HEK293T (cell line): ENCODE results near the gene EXD3.
"Not testable (repeated sequence)": the region's sequence is repeated elsewhere in the genome, so short reads cannot be mapped to it uniquely, and the experiment has no call there.

Experiments
- CTCF ChIA-PET: fragments of 350-600 bp; formaldehyde crosslinking; extraction: SDS; loops from one replicate; lab custom pipeline; 2021; ENCODE audit warnings: antibody characterized with exemption, inconsistent platforms; lab: Yijun Ruan, JAX
- POLR2A ChIA-PET: fragments of 350-600 bp; formaldehyde crosslinking; extraction: SDS; loops from one replicate; lab custom pipeline; 2020; ENCODE audit warnings: antibody characterized with exemption, inconsistent platforms; lab: Yijun Ruan, JAX
- DNase-seq: peaks from one replicate; pipeline ENCODE4 v3.0.0; 2012; ENCODE audit warnings: mixed read lengths; ENCODE audit errors: extremely low spot score
- ARNT ChIP-seq: fragments of 450-650 bp; IDR thresholded peaks from 2 replicates; pipeline ENCODE4 v1.6.1; 2017; ENCODE audit warnings: mild to moderate bottlenecking
- BHLHE40 ChIP-seq: fragments of 450-650 bp; IDR thresholded peaks from 2 replicates; pipeline ENCODE4 v1.6.1; 2016; ENCODE audit warnings: mild to moderate bottlenecking, moderate library complexity, borderline replicate concordance
- CTBP1 ChIP-seq: fragments of 450-650 bp; IDR thresholded peaks from 2 replicates; pipeline ENCODE4 v1.6.1; 2016; ENCODE audit warnings: borderline replicate concordance
- ELF4 ChIP-seq: fragments of 450-650 bp; IDR thresholded peaks from 2 replicates; pipeline ENCODE4 v1.6.1; 2017; ENCODE audit warnings: antibody characterized with exemption
- FOXA1 ChIP-seq: fragments of 450-650 bp; IDR thresholded peaks from 2 replicates; pipeline ENCODE4 v1.6.1; 2016; ENCODE audit warnings: mild to moderate bottlenecking
- FOXK2 ChIP-seq: fragments of 450-650 bp; IDR thresholded peaks from 2 replicates; pipeline ENCODE4 v1.6.1; 2016; ENCODE audit warnings: mild to moderate bottlenecking
- FOXM1 ChIP-seq: fragments of 450-650 bp; IDR thresholded peaks from 2 replicates; pipeline ENCODE4 v1.6.1; 2017; ENCODE audit warnings: mild to moderate bottlenecking, borderline replicate concordance
- HDGF ChIP-seq: fragments of 450-650 bp; IDR thresholded peaks from 2 replicates; pipeline ENCODE4 v1.6.1; 2017; ENCODE audit warnings: antibody characterized with exemption, borderline replicate concordance
- L3MBTL2 ChIP-seq: fragments of 450-650 bp; conservative IDR thresholded peaks from 2 replicates; pipeline ENCODE4 v1.6.1; 2016; ENCODE audit warnings: mild to moderate bottlenecking
- LEF1 ChIP-seq: fragments of 450-650 bp; IDR thresholded peaks from 2 replicates; pipeline ENCODE4 v1.6.1; 2017; ENCODE audit warnings: mild to moderate bottlenecking, borderline replicate concordance
- NFRKB ChIP-seq: fragments of 450-650 bp; IDR thresholded peaks from 2 replicates; pipeline ENCODE4 v1.6.1; 2016; ENCODE audit warnings: mild to moderate bottlenecking, moderate library complexity
- SP1 ChIP-seq: fragments of 450-650 bp; IDR thresholded peaks from 2 replicates; pipeline ENCODE4 v1.6.1; 2017
- SUZ12 ChIP-seq: fragments of 450-650 bp; IDR thresholded peaks from 2 replicates; pipeline ENCODE4 v1.6.1; 2016; ENCODE audit warnings: mild to moderate bottlenecking
- TARDBP ChIP-seq: fragments of 450-650 bp; IDR thresholded peaks from 2 replicates; pipeline ENCODE4 v1.6.1; 2016
- ZNF384 ChIP-seq: fragments of 450-650 bp; IDR thresholded peaks from 2 replicates; pipeline ENCODE4 v1.6.1; 2016
- TF ChIP-seq, protein P1 (sequence below): fragments of 450-650 bp; IDR thresholded peaks from 2 replicates; pipeline ENCODE4 v1.6.1; 2016

The EXD3 gene

GRCh38 chr9:137265496-137266161 lies 157.3 kb downstream of the EXD3 start:
- no peak for DNase-seq
- ChIA-PET POLR2A (interaction anchor here (0.9 kb wide), 1 partner anchor 25 kb away, joined by 4 read pairs; the partner anchor contains the start of gene TUBB4B), CTCF (no interaction called here)
- no peak for TF ChIP-seq FOXM1
- no peak for TF ChIP-seq FOXK2
- no peak for TF ChIP-seq TARDBP
- TF ChIP-seq FOXA1, result no peak
- no peak for TF ChIP-seq ARNT
- TF ChIP-seq ELF4, result no peak
- no peak for TF ChIP-seq BHLHE40
- no peak for TF ChIP-seq NFRKB
- TF ChIP-seq L3MBTL2, result no peak
- TF ChIP-seq LEF1, result no peak

DNA sequence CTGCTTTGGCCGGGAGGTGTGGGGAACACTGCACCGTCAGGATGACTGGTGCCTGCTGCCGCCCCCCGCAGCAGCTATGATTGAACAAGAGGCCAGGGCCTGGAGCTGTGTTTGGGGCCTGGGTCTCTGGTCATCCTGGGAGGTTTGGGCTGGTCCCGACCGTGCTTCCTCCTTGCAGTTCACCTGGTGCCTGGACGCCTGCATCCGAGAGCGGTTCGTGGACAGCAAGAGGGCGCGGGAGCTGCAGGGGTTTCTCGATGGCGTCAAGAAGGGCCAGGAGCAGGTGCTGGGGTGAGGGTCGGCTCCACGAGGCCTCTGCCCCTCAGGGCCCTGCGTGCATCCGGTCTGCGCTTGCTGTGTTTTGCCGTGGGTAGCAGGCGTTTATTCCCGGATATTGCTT lies 158.9 kb downstream of the EXD3 start:
- ChIA-PET POLR2A (interaction anchor here (0.7 to 1.0 kb wide), 2 partner anchors 19 to 23 kb away, joined by 3 to 4 read pairs; partner anchors contain the start of gene TUBB4B), CTCF (no interaction called here)
- no peak for DNase-seq
- TF ChIP-seq ZNF384, result no peak
- TF ChIP-seq TARDBP, result no peak
- TF ChIP-seq FOXM1, result no peak
- TF ChIP-seq SUZ12, result no peak
- no peak for TF ChIP-seq FOXA1
- TF ChIP-seq NFRKB, result no peak
- no peak for TF ChIP-seq BHLHE40
- no peak for TF ChIP-seq FOXK2
- no peak for TF ChIP-seq HDGF
- TF ChIP-seq SP1, result no peak
- no peak for TF ChIP-seq L3MBTL2
- TF ChIP-seq ELF4, result no peak
- no peak for TF ChIP-seq ARNT
- TF ChIP-seq, protein P1, sequence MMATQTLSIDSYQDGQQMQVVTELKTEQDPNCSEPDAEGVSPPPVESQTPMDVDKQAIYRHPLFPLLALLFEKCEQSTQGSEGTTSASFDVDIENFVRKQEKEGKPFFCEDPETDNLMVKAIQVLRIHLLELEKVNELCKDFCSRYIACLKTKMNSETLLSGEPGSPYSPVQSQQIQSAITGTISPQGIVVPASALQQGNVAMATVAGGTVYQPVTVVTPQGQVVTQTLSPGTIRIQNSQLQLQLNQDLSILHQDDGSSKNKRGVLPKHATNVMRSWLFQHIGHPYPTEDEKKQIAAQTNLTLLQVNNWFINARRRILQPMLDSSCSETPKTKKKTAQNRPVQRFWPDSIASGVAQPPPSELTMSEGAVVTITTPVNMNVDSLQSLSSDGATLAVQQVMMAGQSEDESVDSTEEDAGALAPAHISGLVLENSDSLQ, result no peak
- TF ChIP-seq LEF1, result no peak
- TF ChIP-seq CTBP1, result no peak

DNA sequence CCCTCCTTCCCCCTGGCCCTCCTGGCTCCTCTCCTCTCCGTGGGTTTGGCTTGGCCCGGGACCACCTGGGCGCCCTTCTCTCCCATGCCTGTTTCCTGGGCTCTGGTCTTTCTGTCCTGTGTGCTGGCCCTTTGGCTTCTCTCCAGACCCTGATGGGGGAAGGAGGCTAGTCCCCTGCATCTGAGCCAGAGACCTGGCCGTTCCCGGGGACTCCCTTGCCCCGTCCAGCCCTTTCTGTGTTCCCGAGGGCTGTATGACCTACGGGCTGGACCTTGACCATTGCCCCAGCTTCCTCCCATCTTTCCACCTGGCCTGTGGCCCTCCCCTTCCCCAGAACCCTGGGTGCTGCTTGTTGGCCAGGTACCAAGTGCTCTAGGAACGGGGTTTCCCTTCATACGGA lies 159.5 kb downstream of the EXD3 start:
- POLR2A ChIA-PET, result no interaction called here
- CTCF ChIA-PET, result interaction anchor here (1.0 kb wide), 1 partner anchor 25 kb away, joined by 3 read pairs; no protein-coding TSS in a partner anchor
- DNase-seq, result no peak
- no peak for TF ChIP-seq SUZ12
- TF ChIP-seq CTBP1, result no peak
- no peak for TF ChIP-seq HDGF
- TF ChIP-seq LEF1, result no peak
- no peak for TF ChIP-seq ARNT
- no peak for TF ChIP-seq L3MBTL2

DNA sequence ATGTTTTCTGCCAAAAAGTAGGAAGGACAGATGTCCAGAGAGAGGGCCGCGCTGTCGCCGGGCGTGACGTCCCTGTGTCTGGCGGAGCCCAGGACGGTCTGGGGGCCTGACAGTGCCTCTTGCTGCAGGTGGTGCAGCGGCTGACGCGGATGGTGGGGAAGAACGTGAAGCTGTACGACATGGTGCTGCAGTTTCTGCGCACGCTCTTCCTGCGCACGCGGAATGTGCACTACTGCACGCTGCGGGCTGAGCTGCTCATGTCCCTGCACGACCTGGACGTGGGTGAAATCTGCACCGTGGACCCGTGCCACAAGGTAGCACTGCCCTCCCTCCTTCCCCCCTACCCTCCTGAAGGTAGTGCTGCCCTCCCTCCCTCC lies 160.1 kb downstream of the EXD3 start:
- CTCF ChIA-PET, result interaction anchor here (1.0 kb wide), 1 partner anchor 24 kb away, joined by 3 read pairs; no protein-coding TSS in a partner anchor
- TF ChIP-seq FOXM1 (no peak), SP1 (no peak), L3MBTL2 (no peak), ZNF384 (no peak), LEF1 (no peak), FOXA1 (no peak), CTBP1 (no peak), NFRKB (no peak), ELF4 (no peak), TARDBP (no peak), HDGF (no peak), BHLHE40 (no peak), FOXK2 (no peak), SUZ12 (no peak), ARNT (no peak)
- TF ChIP-seq, protein P1, result no peak
- DNase-seq, result no peak
- POLR2A ChIA-PET, result no interaction called here

DNA sequence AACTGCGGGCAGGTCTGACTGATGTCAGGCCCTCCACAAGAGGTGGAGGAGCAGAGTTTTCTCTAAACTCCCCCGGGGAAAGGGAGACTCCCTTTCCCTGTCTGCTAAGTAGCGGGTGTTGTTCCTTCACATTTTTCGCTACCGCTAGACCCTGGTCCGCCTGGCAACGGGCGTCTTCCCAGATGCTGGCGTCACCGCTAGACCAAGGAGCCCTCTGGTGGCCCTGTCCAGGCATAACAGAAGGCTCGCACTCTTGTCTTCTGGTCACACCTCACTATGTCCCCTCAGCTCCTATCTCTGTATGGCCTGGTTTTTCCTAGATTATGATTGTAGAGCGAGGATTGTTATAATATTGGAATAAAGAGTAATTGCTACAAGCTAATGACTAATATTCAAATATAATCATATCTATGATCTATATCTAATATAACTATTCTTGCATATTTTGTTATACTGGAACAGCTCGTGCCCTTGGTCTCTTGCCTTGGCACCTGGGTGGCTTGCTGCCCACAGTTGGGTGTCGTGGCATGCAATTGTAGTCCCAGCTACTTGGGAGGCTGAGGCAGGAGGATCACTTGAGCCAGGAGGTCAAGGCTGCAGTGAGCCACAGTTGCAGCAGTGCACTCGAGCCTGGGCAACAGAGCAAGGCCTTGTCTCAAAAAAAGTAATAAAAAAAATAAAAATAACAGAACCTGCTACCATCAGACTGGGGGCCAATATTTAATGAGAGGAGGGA lies 160.6 kb downstream of the EXD3 start:
- not testable (repeated sequence) for DNase-seq
- ChIA-PET POLR2A (interaction anchor here (1.4 kb wide), 1 partner anchor 22 kb away, joined by 11 read pairs; the partner anchor contains the start of gene TUBB4B), CTCF (interaction anchor here (0.6 to 1.0 kb wide), 2 partner anchors 11 to 23 kb away, joined by 3 read pairs; partner anchors contain the start of gene STPG3)
